ENCODE results near the gene MAJIN.

- no peak for TF ChIP-seq CTCF (IDR thresholded peaks at IDR 0.05 in 4 of 5, conservative IDR thresholded peaks at IDR 0.05 in 1 of 5)
- no peak for TF ChIP-seq POLR2A (IDR thresholded peaks at IDR 0.05)
Measured at GRCh38 chr11:64925536-64926436, 46.1 kb downstream of the MAJIN start.
